T-helper 1 cell treated with Interleukin-12 subunit alpha and Interleukin-12 subunit beta and Interleukin-4 antibody, amounts not matched to agents 30 μg/mL and 1 μg/mL, for 36 hours (primary cell): Measurements from ENCODE around the gene PLA2G4F.
"Not testable (repeated sequence)": the region's sequence is repeated elsewhere in the genome, so short reads cannot be mapped to it uniquely, and the experiment has no call there.

Experiments used
- H3K27ac Mint-ChIP-seq: one replicate; pipeline ENCODE4 v1.8.0; 2021; ENCODE audit warnings: mild to moderate bottlenecking, mixed read lengths
- H3K27me3 Mint-ChIP-seq: one replicate; pipeline ENCODE4 v1.8.0; 2021; ENCODE audit warnings: low read depth, mixed read lengths
- H3K36me3 Mint-ChIP-seq: one replicate; pipeline ENCODE4 v1.8.0; 2021; ENCODE audit warnings: low read depth, mixed read lengths
- H3K4me1 Mint-ChIP-seq: one replicate; pipeline ENCODE4 v1.8.0; 2021; ENCODE audit warnings: low read depth, mixed read lengths
- H3K4me3 Mint-ChIP-seq: one replicate; pipeline ENCODE4 v1.8.0; 2021; ENCODE audit warnings: mild to moderate bottlenecking, moderate library complexity, mixed read lengths
- H3K9me3 Mint-ChIP-seq: one replicate; pipeline ENCODE4 v1.8.0; 2021; ENCODE audit warnings: mixed read lengths

Gene PLA2G4F

DNA sequence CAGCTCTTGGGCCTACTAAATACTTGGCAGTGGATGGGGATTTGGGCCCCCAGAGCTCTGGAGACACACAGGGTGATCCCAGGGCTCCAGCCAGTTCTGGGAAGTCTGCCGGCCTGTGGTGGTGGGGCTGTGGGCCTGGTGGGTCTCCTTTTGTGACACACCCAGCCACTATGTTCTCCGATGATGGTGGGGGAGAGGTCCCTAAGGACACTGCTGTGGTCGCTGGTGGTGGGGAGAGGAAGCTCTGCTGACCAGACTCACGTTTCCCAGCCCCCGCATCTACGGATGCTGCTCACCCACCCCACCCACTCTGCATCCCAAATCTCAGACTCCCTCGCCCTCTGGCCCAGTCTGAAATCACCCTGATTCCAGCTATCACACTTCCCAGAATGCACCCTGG lies 62.5 kb downstream of the PLA2G4F start:
- no peaks in the 10 kb centered on the region for H3K36me3 Mint-ChIP-seq

GRCh38 chr15:42092398-42093318 lies 63.8 kb downstream of the PLA2G4F start:
- Mint-ChIP-seq H3K4me1 (peaks cover 4% of the 10 kb centered on the region), H3K9me3 (no peaks in the 10 kb centered on the region), H3K4me3 (no peak overlapping the region), H3K27me3 (peaks cover 14% of the 10 kb centered on the region), H3K36me3 (no peaks in the 10 kb centered on the region), H3K27ac (no peak overlapping the region)

More for the DNA sequence above, 62.5 kb downstream of the PLA2G4F start:
- Mint-ChIP-seq H3K27ac (no peak overlapping the region), H3K4me1 (peaks cover 4% of the 10 kb centered on the region), H3K27me3 (peaks cover 22% of the 10 kb centered on the region), H3K4me3 (no peak overlapping the region), H3K9me3 (no peaks in the 10 kb centered on the region)

DNA sequence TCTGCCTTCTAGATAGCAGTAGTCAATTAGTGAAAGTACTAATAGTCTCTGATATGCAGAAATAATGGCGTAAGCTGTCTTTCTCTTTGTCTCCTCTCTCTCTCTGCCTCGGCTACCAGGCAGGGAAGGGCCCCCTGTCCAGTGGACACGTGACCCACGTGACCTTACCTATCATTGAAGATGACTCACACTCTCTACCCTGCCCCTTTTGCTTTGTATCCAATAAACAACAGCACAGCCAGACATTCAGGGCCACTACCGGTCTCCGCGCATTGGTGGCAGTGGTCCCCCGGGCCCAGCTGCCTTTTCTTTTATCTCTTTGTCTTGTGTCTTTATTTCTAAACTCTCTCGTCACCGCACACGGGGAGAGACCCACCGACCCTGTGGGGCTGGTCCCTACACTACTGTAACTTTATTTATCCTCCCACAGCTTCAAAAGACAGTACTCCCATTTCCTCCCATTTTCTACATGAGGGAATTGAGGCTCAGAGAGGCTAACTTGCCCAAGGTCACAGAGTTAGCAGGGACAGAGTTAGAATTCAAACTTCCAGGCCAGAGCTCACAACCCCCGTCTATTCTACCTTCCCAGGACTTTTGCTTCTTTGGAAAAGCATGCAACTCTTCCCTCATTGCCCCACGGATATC lies 64.6 kb downstream of the PLA2G4F start:
- not testable (repeated sequence) for H3K36me3 Mint-ChIP-seq, H3K4me3 Mint-ChIP-seq, H3K27ac Mint-ChIP-seq, H3K4me1 Mint-ChIP-seq, H3K27me3 Mint-ChIP-seq, H3K9me3 Mint-ChIP-seq

DNA sequence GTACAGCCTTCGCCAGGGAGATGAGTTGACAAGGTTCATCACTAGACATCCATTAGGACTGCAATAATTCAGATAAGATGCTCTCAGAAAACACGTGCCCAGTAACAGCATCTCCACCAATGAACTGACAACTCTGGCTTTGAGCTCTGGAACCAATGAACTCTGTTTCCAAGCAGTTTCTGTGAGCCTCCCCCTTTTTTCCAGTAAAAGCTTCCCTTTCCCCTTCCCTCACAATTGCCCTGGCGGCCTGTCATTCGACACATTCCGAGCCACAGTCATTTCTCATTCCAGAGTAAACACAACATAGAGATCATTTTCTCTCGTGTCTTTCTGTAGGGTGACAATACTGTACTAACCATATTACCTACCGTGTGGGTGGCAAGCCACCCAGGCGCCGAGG lies 65.7 kb downstream of the PLA2G4F start:
- no peak overlapping the region for H3K4me3 Mint-ChIP-seq
- H3K27me3 Mint-ChIP-seq = peaks cover 10% of the 10 kb centered on the region
- no peaks in the 10 kb centered on the region for H3K9me3 Mint-ChIP-seq
- no peak overlapping the region for H3K27ac Mint-ChIP-seq
- H3K36me3 Mint-ChIP-seq = no peaks in the 10 kb centered on the region
- peaks cover 4% of the 10 kb centered on the region for H3K4me1 Mint-ChIP-seq

- Mint-ChIP-seq H3K27me3 (peaks cover 10% of the 10 kb centered on the region), H3K4me3 (no peak overlapping the region), H3K27ac (no peak overlapping the region), H3K36me3 (no peaks in the 10 kb centered on the region), H3K9me3 (no peaks in the 10 kb centered on the region), H3K4me1 (peaks cover 4% of the 10 kb centered on the region)
Observed at GRCh38 chr15:42090370-42090769, 66.1 kb downstream of the PLA2G4F start.

GRCh38 chr15:42089942-42090341 lies 66.5 kb downstream of the PLA2G4F start:
- Mint-ChIP-seq H3K4me1 (peaks cover 6% of the 10 kb centered on the region), H3K27ac (no peak overlapping the region), H3K27me3 (peaks cover 10% of the 10 kb centered on the region), H3K9me3 (no peaks in the 10 kb centered on the region), H3K36me3 (no peaks in the 10 kb centered on the region), H3K4me3 (no peak overlapping the region)
